Cerebellar cortex (tissue), 1 donor: Measurements from ENCODE around the gene FRY.
A peak's percentile ranks its signal among the peaks of the same experiment; 100 is the strongest.

ENCODE experiments used
- DNase-seq: peaks from one replicate; pipeline ENCODE4 v3.0.0-alpha.2; 2015; ENCODE audit warnings: low spot score

The FRY gene

DNA sequence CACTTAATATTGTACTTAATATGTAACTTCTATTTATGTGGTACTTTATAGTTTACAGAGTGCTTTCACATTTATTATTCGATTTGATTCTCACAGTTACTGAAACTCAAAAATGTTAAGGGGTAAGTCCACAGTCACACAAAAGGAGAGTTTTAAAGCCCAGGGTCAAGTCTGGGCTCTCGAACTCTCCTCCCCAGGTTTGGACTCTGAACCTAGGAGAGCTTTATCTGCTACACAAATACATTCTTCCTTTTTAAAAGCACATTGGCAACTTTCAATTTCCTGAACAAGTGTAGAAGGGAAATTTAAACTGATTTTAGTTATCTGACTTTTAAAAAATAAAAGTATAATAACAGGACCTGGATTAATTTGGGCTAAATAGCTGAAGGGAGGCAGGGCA is 144.4 kb downstream of the FRY start:
- no peak for DNase-seq

DNA sequence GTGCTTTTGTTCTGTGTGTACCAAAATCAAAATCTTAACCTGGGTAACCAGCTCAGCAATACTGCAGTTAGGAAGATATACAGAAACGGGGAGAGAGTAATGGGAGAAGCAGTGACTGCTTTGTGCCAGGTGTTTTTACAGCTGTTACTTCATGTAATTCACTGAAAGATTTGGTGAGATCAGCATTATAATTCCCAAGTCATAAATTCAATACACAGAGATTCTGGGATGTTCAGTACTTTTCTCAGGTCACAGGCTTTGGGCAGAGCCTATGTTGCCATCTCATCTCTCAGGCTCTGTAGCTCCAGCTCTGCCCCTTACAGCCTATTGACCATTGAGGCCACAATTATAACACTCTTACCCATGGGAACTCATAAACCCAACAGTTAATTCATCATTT is 145.1 kb downstream of the FRY start:
- DNase-seq = no peak

DNA sequence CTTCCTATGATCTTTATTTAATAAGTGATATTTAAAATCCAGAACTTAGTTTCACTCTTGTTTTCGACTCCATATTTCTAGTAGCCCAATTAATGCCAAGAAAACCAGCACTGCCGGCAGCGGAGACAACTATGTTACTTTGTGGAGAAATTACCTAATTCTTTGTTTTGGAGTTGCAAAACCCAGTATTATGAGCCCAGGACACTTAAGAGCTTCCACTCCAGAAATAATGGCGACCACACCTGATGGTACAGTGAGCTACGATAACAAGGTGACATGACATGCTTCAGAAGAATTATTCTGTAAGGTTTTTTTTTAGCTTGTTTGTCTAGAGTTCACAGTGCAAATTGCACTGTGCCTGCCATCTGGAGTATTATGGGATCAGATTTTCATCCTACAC is 147.2 kb downstream of the FRY start:
- DNase-seq = no peak

DNA sequence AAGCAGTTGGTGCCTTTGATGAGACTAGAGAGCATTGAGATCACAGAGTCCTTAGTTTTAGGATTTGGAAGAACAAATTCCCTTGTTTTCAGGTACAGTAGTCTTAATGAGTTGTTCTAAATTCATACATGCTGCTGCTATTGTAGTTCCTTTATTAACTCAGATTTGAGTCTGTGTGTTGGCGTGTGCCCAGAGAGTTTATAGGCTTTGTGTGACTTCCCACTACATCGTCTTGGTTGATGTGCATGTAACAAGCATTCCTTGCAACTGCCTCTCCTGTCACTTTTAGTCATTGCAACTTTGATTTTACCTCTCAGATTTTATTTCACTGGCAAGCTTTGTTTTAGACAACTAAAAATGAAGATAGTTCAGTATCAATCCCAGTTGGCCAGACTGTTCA is 148.1 kb downstream of the FRY start:
- DNase-seq = no peak

DNA sequence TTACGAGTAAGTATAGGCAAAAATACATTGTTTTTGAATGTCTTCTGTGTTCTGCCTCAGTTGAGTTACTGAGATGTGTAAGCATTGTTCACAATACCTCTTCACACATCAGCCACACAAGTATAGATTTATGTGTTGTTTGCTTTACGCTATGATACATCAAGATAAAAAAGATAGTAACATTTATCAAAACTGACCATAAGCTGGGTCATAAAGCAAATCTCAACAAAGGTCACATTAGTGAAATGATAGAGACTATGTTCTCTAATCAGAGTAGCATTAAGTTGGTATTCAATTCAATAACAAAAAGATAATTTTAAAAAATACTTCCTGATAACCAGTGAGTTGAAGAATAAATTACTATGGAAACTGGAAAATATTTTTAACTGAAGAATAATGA is 156.1 kb downstream of the FRY start:
- no peak for DNase-seq

DNA sequence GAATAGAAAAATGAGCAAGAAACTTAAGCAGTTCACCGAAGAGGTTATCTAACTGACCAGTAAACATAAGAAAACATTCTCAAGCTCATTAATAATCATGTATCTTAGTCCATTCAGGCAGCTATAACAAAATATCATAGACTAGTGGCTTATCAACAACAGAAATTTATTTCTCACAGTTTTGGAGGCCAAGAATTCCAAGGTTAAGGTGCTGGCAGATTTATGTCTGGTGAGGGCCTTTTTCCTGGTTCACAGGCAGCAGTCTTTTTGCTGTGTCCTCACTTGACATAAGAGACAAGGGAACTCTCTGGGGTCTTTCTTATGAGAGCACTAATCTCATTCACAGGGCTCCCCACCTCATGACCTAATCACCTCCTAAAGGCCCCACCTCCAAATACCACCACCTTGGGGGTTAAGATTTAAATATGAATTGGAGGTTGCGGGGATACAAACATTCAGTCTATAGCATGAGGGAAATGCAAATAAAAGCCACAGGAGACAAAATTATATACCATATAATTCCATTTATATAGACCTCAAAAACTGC is 160.0 kb downstream of the FRY start:
- DNase-seq = no peak

DNA sequence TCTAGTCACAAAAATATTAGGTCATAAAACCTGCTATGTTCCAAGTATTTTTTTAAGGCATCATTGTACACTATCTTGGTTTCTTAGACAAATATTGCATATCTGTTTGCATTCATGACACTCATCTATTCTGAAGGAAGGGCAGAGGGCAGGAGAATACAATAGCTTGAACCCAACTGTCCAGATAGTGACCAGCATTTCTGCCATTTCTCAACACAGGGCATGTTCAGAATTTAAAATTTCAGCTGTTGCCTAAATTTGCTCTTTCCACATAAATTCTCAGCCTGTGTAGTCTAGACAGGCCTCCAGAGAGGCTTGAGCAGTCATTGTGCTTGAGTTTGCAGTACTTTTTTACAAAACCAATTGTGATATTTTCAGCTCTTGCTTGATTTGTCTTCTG is 164.1 kb downstream of the FRY start:
- DNase-seq = no peak

DNA sequence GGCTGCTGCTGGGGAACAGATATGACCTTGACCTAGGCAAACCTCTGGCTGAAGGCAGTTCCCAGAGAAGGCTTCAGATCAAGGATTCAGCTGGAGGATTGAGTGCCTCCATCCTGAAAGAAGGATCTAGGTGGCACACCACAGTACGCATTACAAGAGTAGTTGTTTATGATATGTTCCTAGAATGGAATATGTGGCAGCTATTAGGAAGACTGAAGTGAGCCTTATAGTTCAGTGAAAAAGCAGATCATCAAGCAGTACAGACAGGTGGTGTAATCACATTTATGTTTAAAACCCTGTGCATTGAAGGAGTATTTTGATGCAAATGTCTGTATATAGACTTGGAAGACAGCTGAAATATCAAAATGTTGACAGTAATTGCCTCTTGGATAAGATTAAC is 167.6 kb downstream of the FRY start:
- no peak for DNase-seq

DNA sequence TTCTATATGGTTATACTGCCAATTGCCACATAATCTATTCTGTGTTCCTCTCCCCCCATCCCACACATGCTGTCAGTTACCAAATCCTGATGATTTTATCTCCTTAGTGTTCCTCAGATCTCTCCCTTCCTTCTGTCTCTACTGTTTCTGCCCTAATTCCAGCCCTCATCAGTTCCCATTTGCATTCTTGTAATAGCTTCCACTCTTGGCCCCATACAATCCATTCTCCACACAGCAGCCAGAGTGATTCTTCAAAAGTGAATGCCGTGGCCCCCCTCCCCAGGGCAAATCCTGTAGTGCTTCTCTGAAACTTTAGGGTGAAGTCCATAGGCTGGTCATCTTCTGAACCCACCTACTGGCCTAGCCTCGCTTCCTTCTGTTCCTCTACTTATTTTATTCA is 169.2 kb downstream of the FRY start:
- no peak for DNase-seq

DNA sequence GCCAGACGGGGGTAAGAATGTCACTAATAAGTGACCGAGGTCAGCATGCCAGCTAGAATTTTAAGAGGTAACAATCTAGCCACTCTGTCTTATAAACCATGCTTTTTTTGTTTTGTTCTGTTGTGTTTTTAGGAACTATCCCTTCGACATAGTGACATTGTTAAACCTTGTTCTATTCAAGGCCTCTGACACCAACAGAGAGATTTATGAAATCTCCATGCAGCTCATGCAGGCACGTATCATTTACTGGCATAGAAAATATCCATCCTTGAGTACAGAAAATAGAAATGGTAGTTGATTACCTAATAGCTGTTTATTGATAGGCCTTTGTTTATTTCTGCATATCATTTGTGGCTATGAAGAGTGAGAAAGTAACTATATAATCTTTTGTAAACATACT is 170.2 kb downstream of the FRY start:
- DNase-seq = no peak

DNA sequence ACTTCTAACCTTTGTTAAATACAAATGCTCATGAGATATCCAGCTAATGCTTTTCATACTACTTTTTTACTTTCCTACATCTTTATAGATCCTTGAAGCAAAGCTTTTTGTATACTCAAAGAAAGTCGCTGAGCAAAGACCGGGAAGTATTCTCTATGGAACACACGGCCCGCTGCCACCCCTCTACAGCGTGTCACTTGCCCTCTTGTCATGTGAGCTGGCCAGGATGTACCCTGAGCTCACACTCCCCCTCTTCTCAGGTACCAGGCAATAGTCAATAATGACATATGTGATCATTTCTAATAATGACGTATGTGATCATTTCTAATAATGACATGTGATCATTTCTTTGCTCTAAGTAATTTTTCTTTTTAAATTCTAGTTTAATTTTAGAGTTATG is 170.7 kb downstream of the FRY start:
- DNase-seq = no peak

DNA sequence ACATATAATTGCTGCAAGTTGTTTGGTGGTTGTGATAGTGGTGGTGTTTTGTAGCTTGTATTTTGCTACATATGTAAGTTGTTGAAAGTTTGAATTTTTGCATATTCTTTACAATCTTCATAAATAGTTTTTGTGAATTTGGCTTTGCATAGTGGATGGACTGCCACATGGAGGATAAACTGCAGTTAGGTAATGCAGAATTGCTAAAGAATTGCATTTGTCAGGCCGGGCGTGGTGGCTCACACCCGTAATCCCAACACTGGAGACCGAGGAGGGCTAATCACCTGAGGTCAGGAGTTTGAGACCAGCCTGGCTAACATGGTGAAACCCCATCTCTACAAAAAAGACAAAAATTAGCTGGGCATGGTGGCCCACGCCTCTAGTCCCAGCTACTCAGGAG is 171.6 kb downstream of the FRY start:
- DNase-seq = no peak

DNA sequence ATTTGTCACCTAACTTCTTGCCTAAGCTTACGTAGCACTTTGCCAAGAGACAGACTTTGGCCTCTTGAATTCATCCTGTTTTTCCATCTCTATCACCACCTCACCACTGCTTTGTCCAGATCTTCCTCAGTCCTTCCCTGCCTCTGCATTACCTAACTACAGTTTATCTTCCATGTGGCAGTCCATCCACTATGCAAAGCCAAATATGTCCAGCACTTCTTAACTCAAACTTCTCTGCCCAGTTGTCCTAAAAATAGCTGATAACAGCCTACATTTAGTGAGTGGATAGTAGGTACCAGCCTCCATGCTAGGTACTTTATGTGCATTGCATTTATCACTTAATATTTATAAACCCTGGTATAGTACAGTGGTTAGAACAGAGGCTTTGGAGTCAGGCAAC is 172.2 kb downstream of the FRY start:
- DNase-seq = no peak

DNA sequence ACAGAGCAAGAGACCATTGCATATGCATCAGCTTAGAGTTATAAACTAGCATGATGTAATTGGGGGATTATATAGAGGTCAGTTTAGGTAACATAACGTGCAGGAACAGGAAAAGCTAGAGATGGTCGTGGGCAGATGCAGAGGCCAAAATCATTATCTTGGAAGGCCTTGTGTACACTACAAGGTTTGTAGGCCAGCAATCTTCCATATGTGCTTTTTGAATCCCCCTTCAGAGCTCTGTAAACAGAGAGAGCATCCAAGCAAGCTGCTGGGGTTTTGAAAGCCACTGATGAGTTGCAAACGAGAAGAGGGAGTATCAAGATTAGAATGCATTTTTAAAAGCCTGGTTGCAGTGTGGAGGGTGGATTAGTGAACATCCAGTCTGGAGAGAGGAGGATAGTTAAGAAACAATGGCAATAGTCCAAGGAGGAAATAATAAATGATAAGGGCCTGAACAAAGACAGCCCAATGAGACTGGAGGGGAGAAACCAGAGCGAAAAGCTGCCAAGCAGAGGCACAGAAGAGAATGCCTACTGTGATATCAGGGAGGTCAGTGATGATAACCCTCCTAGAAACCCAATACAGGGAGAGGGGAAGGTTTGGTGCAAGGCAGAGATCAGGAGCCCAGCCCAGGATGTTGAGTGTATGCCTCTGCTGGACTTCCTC is 174.0 kb downstream of the FRY start:
- DNase-seq = no peak

DNA sequence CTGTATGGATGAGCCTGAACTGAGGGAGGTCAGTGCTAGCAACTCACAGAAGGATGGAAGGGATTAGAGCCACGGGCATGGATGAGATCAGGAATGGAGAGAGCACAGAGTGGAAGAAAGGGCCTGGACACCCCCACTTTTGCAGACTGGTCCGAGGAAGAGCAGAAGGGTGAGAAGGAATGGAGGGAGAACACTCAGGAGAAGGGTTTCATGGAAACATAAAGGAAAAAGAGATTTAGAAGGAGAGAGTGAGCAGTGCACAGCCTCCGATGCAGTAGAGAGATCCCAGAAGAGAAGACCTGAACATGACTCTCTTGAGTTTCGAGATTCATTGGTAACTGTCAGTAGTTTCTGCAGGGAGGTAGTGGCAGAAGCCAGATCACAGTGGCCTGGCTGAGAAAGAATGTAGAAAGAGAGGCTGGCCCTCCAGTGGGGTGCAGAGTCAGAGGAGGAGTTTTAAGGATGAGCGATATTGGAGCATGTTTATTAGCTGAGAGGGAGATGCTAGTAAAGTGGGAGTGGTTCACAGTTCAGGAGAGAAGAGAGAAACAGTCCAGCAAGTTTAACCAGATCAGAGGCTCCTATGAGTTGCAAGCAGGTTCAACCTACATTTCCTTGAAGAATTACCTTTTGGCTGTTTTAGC is 174.6 kb downstream of the FRY start:
- DNase-seq = peak; percentile 11

DNA sequence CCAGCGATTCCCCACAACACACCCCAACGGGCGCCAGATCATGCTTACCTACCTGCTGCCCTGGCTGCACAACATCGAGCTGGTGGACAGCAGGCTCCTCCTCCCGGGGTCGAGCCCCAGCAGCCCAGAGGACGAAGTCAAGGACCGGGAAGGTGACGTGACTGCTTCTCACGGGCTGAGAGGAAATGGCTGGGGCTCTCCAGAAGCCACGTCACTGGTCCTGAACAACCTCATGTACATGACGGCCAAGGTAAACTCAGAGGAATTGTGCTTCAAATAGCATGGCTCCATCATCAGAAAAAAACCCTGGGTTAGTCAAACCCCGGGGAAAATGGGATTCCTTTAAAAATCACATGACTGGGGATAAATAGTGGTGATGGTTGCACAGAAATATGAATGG is 177.3 kb downstream of the FRY start:
- DNase-seq = no peak

DNA sequence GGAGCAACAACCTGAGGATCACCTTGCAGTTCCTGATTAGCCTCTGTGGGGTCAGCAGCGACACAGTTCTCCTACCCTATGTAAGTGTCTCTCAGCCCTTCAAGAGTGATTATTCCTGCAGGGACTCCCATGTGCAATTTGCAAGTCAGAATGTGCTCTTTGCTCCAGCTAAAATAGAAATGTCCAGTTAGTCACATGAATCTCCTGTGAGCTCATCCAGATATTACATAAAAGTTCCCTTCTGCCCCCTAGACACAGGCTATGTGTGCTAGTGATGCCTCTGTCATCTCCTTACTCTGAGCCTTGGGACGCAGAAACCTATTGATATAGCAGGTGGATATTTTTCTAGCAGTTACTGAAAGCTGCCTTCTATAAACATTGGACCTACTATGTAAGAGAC is 178.1 kb downstream of the FRY start:
- DNase-seq = no peak

DNA sequence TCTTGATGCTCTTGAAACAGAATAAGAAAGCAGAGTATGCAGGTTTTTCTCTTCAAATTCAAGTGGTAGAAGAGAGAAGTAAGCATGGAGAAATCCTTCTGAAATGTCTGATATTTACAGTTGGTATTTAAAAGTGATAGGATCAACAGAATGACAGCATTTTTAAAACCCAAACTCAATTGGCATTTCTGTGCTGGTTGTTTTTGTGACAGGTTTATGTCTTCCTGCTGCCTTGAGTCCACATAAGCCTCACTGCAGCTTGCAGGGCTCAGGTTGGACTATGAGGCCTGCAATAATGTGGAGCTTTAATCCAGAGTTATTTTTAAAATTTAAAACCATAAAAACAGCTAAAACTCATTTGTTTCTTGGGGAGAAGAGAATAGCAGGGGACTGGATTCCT is 178.5 kb downstream of the FRY start:
- no peak for DNase-seq

DNA sequence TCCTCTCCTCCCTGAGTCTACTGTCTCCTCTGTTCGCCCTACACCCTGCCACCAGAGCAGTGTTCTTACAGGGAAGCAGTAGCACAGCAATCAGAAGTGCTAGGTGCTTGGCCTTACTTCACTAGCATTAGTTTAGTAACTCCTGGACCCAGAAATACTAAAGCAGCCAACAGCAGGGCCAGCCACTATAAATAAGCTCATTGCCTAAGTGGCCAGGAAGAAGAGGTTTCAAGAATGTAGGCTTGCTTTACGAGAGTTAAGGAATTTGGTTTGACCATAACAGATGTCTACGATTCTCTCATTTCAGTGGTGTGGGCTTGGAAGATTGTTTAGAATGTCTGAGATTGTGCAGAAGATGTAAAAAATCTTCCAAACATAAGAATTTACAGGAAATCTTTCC is 180.2 kb downstream of the FRY start:
- DNase-seq = no peak

DNA sequence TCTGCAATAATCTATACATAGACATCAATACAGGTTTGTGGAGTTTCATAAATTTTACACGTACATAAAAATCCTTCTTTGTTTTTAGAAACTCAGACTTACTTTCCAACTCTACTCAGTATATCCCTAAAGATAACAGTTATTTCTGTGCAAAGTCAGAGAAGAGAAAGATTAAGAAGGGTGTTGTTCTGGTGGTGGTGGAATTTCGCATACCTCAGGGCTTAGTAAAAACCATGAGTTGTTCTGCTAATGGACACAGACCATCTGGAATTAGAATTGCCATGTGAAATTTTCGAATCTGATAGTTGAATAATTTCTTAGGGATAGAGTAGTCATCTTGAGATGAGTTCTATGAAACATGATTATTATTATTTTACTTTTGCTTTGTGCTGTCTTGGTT is 180.8 kb downstream of the FRY start:
- no peak for DNase-seq

DNA sequence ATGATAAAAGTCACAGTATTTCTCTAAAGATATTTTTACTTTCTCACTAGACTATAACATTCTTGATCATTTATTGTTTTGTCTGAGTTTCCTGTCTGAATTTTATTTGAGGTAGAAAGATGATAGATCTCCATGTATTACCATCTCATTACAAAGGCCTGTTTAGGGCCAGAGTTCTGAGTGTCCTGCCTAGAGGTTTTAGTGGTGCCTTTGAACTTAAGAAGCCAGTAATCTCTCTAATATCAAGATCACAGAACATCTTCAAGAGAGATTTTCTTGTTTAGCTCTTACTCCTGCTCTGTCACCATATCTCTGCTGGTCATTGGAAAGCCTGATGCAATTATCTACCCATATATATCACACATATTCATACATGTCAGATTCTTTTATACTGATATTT is 182.1 kb downstream of the FRY start:
- DNase-seq = no peak

DNA sequence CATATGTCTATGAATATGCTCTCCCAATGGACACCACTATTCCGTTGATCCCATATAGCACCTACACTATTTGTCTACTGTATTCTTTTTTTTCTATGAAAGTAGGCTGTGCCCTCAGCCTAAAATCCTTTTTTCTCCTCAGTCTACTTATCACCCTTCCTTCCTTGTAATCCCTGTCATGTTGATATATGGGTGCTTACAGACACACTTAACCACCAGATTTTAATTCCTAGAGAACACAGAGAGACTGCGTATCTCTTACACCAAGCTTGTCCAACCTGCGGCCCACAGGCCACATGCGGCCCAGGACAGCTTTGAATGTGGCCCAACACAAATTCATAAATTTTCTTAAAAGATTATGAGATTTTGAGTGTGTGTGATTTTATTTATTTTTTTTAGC is 182.5 kb downstream of the FRY start:
- DNase-seq = no peak

DNA sequence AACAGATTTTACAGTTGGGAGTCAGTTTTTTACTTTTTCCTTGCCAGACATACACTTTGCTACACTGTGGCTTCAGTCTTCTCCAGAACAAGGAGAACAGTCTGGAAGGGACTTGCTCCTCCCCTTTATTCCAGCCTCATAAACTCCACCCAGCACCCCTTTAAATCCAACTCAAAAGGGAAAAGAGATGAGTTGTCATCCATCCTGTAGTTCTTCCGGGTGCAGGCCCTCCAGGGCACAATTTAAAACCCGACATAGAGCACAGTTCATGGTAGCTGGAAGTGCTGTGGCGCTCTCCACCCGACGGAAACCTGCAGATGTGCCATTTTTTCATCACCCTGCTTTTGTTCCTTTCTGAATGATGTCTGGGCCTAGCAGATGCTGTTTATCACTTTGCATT is 184.7 kb downstream of the FRY start:
- DNase-seq = no peak

DNA sequence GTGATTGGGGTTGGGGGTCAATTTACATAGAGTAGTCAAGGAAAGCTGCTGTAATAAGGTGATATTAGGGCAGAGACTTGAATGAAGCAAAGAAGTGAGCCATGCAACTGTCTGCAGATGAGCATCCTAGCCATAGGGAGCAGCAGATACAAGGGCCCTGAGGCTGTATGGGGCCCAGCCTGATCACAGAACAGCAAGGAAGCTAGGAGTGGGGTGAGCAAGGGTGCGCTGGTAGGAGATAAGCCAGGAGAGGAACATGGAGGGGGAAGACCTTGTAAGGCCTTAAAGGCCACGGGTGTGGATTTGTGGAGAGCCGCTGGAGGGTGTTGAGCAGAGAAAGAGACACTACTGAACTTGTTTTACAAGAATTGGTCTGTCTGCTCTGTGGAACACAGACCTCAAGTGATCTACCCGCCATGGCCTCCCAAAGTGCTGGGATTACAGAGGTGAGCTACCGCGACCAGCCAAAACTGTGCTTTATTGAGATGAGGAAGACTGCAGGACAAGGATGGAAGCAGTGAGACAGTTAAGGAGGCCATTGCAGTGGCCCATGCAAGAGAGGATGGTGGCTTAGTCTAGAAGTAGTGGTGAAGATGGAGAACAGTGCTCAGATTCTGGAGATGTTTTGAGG is 190.6 kb downstream of the FRY start:
- no peak for DNase-seq
